Stimulated activated CD4-positive, alpha-beta T cell treated with anti-CD3 and anti-CD28 coated beads, Interleukin-2, amount 100 ng/mL, for 48 hours (primary cell): ENCODE measurements around the gene KLF12.

Experiments
- DNase-seq, 2 donors: peaks; one replicate each; pipeline ENCODE4 v3.0.0-alpha.2; 2020

Gene KLF12

GRCh38 chr13:74134221-74134776 lies at the start of gene KLF12:
KLF12 (minus strand) TSS chr13:74134404.
- DNase-seq = peak; percentile 83 to 87

GRCh38 chr13:74182491-74182890 lies 48.3 kb upstream of the KLF12 start:
- no peak for DNase-seq

DNA sequence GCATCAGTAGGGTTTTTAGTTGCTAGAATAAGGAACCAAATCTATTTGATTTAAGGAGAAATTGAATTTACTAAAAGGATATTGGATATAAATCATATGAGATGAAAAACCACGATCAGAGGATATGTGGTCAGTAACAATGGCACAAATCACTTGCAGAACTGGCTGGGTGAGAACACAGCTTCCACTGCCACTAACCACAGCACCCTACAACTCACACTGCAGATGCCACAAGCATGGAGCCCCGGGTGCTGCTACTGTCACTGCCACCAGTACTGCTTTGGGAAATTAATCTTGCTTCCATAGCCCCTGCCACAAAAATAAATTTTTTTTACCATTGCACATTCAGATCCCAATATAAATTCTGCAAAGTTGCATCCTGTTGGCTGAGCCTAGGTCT lies 40.6 kb upstream of the KLF12 start:
- no peak for DNase-seq

DNA sequence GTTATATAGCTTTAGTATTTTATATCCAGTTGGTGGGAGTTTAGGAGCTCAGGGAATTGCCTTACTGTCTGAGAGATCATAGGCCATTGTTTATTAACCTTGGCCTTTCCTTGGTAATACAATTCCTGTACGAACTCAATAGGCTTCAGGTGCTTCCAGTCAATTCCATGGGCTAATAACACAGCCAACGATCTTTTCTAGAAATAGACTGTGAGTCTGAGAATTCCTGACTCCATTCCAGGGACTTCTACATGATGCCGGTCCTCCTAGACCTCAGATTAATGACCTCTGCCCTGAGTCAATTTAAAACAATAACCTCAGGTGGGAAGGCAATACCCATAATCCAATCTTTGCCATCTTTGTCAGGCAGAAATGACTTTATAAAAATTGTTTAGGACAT lies 39.6 kb upstream of the KLF12 start:
- no peak for DNase-seq

DNA sequence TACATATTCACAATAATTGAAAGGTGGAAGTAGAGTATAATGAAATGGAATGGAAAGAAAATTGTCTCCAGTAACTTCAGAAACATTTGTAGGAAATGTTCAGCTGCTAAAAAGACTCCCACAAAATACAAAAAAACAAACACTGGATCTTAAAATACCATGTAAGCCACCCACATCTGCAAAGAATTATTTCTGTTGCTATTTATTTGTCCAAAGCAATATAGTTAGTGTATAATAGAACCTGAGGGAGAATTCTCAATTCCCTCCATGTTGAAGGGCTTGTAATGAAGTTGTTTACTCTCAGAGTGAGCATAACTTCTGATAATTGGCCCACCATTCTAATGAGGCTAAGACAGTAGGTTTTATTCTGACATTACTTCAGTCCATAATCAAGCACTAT lies 37.4 kb upstream of the KLF12 start:
- no peak for DNase-seq

- no peak for DNase-seq
These were observed 35.5 kb upstream of the KLF12 start for GRCh38 chr13:74169676-74170075.

DNA sequence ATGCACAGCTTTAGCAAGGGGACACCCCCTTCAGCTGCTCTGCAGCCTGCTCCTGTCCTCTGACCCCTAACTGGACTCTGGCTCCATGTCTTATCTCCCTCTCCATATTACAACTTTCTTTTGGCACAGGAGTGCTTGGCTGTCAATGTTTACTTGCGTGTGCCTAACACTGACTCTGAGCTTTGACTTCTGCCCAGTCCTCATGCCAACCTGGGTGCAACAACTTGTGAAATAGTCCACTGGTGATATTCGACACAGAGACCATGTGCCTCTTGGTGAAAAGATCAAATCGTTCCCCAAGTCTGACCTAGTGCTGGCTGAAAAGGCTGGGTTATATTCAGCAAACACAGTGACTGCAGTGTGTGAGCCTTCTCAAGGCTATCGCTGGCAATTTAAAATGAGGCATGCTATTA lies 34.1 kb upstream of the KLF12 start:
- DNase-seq = no peak

DNA sequence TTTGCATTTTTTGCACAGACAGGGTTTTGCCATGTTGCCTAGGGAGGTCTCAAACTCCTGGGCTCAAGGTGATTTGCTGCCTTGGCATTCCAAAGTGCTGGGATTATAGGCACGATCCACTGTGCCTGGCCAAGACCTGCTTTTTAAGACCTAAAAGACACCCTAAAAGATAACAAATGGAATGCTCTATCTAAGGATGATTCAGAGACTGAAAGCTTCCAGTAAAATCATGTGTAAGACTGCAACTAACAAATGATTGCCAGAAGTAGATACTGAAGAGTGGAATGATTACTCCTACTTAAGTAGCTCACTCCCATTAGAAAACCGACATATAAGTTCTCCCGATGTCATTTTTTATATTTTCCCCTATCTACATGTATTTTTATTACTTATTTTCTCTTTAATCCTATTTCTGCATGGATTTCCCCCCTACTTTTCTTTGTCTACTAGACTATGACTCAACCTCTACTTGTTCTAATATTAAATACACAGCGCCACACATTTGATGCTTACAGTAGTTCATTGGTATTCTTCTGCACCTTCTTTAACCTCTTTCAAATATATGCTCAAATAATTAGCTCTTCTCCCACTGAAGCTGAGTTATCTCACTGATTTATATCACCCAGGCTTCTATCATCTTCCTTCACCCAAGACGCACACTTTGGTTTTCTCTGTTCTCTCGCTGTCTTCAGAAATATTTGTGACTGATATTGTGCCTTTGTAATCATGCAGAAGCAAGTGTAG lies 32.2 kb upstream of the KLF12 start:
- DNase-seq = no peak

GRCh38 chr13:74162782-74163181 lies 28.6 kb upstream of the KLF12 start:
- no peak for DNase-seq

- no peak for DNase-seq
These were observed 27.9 kb upstream of the KLF12 start for GRCh38 chr13:74162135-74162534.

DNA sequence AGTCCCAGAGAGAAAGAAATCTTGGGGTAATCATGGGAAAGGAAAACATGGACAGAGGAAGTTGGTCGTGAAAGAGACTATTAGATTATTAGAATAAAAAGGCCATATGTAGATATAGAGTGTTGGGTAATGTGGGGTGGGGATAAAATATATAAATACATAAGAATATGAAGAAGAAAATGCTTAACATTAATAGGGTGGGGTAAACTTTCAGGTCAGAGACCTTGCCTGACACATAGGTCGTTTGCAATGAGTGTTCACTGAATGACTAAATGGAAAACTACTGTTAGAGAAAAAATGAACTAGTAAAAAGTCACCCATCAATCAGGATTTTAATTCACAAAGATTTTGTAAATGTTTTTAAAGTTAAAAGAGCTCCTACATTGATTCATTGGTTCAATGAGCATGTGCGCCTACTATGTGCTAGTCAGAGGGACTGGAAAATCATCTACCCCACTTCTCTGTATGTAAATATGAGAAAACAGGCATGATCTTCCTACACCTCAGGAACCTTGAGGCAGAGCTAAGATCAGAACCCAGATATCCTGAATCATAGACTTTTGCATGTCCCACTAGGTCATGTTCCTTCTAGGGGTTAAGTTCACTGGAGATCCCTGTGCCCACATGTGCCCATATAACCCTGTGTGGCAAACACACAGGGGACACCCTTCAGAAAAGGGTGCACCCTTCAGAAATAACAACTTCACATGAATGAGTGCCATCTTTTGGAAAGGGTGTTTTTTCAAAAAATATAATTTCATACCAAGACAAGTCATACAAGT lies 24.6 kb upstream of the KLF12 start:
- DNase-seq = no peak

DNA sequence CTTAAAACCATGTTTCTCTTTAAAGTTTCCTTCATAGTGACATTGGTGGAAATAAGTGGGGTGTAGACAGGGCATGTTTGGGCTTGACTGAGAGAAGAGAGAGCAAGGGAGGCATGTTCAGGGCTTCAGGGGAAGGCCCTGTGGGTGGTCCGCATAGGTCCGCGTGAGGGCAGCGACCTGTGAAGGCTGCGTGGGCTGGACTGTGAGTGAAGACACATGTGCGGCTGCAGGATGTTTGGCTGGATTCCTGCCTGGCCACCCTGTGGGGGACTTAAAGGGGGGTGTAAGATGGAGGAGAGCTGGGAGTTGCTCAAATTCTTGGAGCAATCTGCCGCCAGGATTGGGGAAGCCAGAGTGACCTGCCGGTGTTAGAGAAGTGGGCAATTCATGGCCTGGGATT lies 23.8 kb upstream of the KLF12 start:
- DNase-seq = no peak

GRCh38 chr13:74154981-74155380 lies 20.8 kb upstream of the KLF12 start:
- no peak for DNase-seq

DNA sequence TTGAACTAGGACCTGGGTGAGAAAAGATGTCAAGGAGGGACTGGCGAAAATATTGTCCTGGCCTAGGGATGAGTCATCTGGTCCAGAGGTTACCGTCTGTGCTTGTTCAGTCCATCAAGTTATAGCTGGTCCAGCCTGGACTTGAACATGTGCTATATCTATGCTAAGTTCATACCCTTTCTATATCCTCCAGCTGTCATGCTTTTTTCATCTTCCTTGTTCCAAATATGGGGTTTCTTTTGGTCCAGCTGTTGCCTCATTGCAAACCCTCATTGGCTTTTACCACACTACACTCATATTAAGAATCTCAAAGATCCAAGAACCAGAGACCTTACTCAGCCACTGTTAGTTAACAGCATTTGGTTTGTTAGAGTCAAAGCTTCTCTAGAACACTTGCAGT lies 19.1 kb upstream of the KLF12 start:
- DNase-seq = no peak

- DNase-seq = no peak
These were observed 17.7 kb upstream of the KLF12 start for GRCh38 chr13:74151859-74152258.

DNA sequence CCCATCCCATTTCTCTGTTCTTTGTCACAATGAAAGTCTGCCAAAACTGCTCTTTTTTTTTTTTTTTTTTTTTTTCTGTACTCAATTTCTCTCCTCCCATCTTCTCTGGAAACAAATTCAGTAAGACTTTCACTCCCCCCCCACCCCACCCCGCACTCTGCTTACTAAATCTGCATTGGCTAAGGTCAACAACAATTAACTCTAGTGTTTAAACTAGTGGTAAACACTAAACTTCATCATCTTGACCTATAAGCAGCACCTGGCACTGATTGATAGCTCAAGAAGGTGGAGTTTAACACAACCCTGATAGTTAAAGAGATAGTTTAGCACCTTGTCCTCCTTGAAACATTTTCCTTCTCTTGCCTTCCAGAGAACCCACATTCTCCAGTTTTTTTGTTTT lies 14.1 kb upstream of the KLF12 start:
- DNase-seq = no peak

DNA sequence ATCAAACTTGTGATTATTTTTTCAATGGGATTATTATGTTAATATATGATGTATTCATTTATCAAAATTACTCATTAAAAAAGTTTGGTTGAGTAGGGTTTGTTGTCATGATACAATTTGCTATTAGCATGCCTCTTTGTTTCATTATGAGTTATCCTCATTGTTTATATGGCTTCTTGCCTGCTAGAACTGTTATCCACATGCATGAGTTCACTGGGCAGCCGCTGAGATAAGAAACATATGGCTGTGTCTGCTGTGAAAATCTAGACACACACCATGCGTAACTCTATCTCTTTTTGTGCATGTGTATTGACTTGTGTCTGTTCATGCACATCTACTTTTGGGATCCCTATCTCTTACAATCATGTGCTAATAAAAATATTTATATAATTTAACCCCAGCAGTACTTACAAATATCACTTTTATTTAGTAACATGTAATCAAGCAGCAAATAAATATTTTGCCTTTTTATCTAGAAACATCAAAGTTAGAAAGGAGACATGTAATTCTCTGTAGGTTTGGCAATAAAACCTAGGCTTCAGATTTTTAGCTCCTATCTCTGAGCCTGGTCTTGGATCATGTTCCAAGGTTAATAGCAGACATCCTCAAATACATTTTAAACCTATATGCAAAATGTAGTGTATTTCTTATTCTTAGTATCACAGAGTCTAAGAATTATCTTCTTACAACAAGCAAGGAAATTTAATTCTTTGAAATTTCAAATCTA lies 11.2 kb upstream of the KLF12 start:
- no peak for DNase-seq

DNA sequence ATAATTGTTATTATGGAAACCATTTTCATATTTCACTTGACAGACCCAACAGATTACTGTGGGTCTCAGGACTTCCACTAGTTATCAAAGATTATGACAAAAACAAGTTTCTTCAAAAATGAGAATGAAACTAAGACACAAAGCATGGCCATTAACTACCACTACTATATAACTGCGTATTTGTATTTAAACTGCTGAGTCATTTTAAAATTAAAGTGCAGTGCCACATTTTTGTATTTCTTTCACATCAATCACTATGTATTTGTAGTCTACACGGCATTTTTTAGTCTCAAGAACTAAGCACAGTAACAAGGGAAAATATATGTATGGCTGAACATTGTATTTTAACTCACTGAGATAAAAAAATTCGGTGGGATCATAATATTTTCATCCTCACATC lies 10.1 kb upstream of the KLF12 start:
- no peak for DNase-seq

DNA sequence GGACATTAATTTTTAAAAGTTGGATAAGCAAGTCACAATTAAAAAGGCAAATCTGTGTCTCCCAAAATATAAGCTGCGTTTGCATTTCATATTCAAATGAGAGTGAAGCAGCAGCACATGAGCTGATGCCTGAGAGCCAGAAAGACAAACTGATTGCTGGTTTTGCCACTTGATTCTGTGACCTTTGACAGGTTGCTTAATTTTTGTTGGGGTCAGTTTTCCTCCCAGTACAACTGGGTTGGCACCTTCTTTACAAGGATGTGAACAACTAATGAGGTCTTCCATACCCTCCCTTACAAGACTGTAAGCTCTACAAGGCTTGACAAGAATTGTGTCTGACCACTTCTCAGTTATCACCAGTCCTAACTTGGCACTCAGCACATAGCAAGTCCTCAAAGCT lies 8.1 kb upstream of the KLF12 start:
- DNase-seq = no peak

DNA sequence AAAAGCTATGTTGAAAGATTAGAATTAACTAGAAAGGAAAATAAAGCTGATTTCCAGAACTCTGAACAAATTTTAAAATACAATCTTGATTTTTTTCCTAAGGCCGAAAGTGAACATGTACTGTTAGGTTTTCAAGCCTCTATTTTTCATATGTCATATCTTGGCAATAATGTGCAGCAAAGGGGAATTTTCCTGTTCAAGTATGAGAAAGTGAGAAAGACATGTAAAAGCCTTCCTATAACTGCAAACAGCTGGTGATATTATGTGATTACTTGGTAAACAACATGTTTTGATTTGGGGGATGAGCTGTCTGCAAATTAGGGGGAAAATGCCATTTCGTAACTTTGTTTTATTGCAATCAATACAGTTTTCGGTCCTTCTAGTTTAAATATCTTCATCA lies 4.0 kb upstream of the KLF12 start:
- no peak for DNase-seq

GRCh38 chr13:74136084-74136658 lies 2.0 kb upstream of the KLF12 start:
- peak in 1 of 2 donors; percentile 19 for DNase-seq

DNA sequence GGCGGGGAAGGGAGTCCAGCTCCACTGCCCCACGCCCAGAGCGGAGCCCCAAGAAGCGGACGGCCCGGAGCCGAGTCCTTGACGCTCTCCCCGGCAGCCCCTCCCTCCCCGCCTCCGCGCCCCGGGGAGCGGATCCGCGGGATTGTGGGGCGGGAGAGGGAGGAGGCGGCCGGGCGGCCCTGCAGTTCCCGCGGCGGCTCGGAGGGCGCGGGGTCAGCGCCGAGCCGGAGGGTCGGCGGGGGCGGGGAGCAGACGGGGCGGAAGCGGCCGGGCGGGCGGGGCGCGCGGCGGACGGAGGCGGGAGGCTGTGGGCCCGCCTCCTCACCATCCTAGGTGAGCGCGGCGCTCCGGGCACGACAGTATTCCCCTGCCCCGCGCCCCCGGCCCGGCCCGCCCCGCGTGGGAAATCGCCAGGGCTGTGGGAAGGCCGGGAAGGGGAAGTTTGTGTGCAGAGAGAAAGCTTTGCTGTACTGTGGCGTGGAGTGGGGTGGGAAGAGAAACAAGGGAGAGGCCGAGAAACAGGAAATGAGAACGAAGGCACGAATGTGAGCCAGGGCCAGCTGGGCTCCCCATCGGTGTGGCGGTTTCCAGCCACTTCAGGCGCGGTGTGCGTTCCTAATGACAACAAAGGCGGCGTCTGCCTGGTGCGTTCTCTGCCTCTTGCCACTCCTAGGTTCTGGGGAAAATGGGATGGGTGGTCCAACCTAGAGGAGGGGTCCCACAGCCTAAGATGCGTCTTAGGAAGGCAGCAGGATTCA lies 1.3 kb upstream of the KLF12 start:
- DNase-seq = peak; percentile 45 to 53
